ENCODE measurements around the gene JOSD1. TPM values are rescaled to one million over a fixed set of nuclear protein-coding genes. Genes with fewer than 3 reads are reported as not detected.

The JOSD1 gene
- total RNA-seq, 1 experiment from 2014 or later: 55.3 TPM

DNA sequence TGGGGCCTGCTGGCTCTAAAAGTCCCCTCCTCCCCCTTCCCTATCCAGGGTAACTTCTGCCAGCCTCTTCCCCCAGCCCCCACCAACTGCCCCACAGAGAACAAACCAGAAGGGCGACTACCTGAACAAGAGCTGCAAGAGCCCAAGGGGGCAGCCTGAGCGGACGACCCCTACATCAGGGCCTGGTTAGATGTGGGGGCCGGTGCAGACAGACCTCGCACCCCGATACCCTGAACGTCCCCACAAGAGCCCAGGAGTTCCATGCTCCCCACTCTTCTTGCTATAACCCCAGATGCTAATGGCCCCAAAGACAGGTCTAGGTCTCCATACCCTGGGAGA, 34.4 kb upstream of the JOSD1 start:
- H3K36me3 ChIP-seq (ENCODE audit: control insufficient read depth, insufficient read depth, low read length): peaks cover 3% of the 10 kb centered on the region

DNA sequence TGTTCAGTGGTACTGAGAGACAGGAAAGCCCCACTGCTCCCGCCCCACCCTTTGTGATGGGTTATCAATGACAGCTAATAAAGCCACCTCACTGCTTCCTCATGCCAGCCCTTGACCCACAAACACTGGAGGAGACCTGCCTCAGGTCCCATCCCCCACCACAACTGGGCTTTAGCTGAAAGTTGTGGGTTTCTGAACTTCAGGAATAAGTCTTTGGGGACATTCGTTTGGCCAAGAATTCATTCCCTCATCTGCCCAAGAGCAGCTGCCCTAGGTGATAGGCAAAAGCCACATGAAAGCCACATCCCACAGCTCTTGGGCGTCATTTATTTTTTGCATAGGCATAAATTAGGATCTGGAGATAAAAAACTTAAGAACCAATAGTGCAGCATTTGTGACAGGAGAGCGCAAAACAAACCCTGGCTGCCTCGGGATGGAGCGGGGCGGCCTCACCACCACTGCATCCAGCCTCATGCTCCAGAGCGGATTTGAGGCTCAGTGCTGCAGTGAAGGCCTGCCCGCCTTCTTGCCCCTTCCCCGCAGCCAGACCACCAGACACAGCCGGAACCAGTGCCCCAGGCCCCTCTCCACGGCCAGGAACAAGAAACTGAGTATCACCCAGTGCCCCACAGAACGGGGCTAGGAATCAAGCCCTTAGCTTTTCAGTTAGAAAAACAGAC, 33.8 kb upstream of the JOSD1 start:
- Histone ChIP-seq H3K4me1 (no peaks in the 10 kb centered on the region), H3K4me3 (ENCODE audit: low read depth, low read length) (no peak overlapping the region), H3K27me3 (replicated peaks; ENCODE audit: control insufficient read depth, insufficient read depth, low read length) (no peaks in the 10 kb centered on the region), H3K36me3 (ENCODE audit: control insufficient read depth, insufficient read depth, low read length) (peaks cover 3% of the 10 kb centered on the region), H3K9me3 (no peaks in the 10 kb centered on the region)
- Mint-ChIP-seq H3K9me3 (ENCODE audit: unreplicated experiment) (no peaks in the 10 kb centered on the region), H3K27me3 (ENCODE audit: insufficient read depth, unreplicated experiment) (no peaks in the 10 kb centered on the region), H3K27ac (ENCODE audit: unreplicated experiment) (no peak overlapping the region), H3K4me3 (ENCODE audit: unreplicated experiment) (no peak overlapping the region), H3K36me3 (ENCODE audit: insufficient read depth, unreplicated experiment) (peaks cover 73% of the 10 kb centered on the region), H3K4me1 (ENCODE audit: low read depth, unreplicated experiment) (no peaks in the 10 kb centered on the region)
- DNase-seq: no peak
- no TSS peak for BruUV-seq (replicated peaks)
- intact Hi-C loops (cut with micrococcal nuclease; ENCODE audit: unreplicated experiment): no loop called here
- TF ChIP-seq, protein P1, sequence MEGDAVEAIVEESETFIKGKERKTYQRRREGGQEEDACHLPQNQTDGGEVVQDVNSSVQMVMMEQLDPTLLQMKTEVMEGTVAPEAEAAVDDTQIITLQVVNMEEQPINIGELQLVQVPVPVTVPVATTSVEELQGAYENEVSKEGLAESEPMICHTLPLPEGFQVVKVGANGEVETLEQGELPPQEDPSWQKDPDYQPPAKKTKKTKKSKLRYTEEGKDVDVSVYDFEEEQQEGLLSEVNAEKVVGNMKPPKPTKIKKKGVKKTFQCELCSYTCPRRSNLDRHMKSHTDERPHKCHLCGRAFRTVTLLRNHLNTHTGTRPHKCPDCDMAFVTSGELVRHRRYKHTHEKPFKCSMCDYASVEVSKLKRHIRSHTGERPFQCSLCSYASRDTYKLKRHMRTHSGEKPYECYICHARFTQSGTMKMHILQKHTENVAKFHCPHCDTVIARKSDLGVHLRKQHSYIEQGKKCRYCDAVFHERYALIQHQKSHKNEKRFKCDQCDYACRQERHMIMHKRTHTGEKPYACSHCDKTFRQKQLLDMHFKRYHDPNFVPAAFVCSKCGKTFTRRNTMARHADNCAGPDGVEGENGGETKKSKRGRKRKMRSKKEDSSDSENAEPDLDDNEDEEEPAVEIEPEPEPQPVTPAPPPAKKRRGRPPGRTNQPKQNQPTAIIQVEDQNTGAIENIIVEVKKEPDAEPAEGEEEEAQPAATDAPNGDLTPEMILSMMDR (IDR thresholded peaks at IDR 0.05; ENCODE audit: insufficient read depth in 1 of 2, low read depth in 1 of 2, low read length in 1 of 2, severe bottlenecking in 1 of 2, unreplicated experiment in 1 of 2): no peak
- ChIA-PET CTCF (interaction anchor here (0.8 to 2.1 kb wide), 5 partner anchors 9 to 34 kb away, joined by 3 to 7 read pairs (median 4); no protein-coding TSS in a partner anchor), POLR2A (no interaction called here)

More for the DNA sequence above, 34.4 kb upstream of the JOSD1 start:
- TF ChIP-seq, protein P1 (IDR thresholded peaks at IDR 0.05; ENCODE audit: insufficient read depth in 1 of 2, low read depth in 1 of 2, low read length in 1 of 2, severe bottlenecking in 1 of 2, unreplicated experiment in 1 of 2): no peak
- H3K27me3 ChIP-seq (replicated peaks; ENCODE audit: control insufficient read depth, insufficient read depth, low read length): no peaks in the 10 kb centered on the region
- Mint-ChIP-seq H3K27me3 (ENCODE audit: insufficient read depth, unreplicated experiment) (no peaks in the 10 kb centered on the region), H3K27ac (ENCODE audit: unreplicated experiment) (no peak overlapping the region), H3K36me3 (ENCODE audit: insufficient read depth, unreplicated experiment) (peaks cover 78% of the 10 kb centered on the region), H3K4me3 (ENCODE audit: unreplicated experiment) (no peak overlapping the region), H3K4me1 (ENCODE audit: low read depth, unreplicated experiment) (no peaks in the 10 kb centered on the region), H3K9me3 (ENCODE audit: unreplicated experiment) (no peaks in the 10 kb centered on the region)
- ChIA-PET POLR2A (no interaction called here), CTCF (interaction anchor here (1.5 to 2.1 kb wide), 2 partner anchors 8 to 12 kb away, joined by 4 to 5 read pairs; no protein-coding TSS in a partner anchor)
- BruUV-seq (replicated peaks): no TSS peak
- no peak overlapping the region for H3K4me3 ChIP-seq (ENCODE audit: low read depth, low read length)
- H3K9me3 ChIP-seq: no peaks in the 10 kb centered on the region
- H3K4me1 ChIP-seq: no peaks in the 10 kb centered on the region
- intact Hi-C loops (cut with micrococcal nuclease; ENCODE audit: unreplicated experiment): no loop called here
- no peak for DNase-seq

- ChIA-PET POLR2A (interaction anchor here (1.3 kb wide), 1 partner anchor 28 kb away, joined by 3 read pairs; the partner anchor contains the start of gene GTPBP1), CTCF (interaction anchor here (0.6 to 2.1 kb wide), 7 partner anchors 9 to 836 kb away, joined by 3 to 7 read pairs (median 4); no protein-coding TSS in a partner anchor)
- Histone ChIP-seq H3K36me3 (ENCODE audit: control insufficient read depth, insufficient read depth, low read length) (peaks cover 2% of the 10 kb centered on the region; the same call in 1 of the 2 replicates), H3K9me3 (no peaks in the 10 kb centered on the region), H3K4me1 (no peaks in the 10 kb centered on the region), H3K4me3 (ENCODE audit: low read depth, low read length) (no peak overlapping the region), H3K27me3 (replicated peaks; ENCODE audit: control insufficient read depth, insufficient read depth, low read length) (no peaks in the 10 kb centered on the region)
- Mint-ChIP-seq H3K27me3 (ENCODE audit: insufficient read depth, unreplicated experiment) (no peaks in the 10 kb centered on the region), H3K36me3 (ENCODE audit: insufficient read depth, unreplicated experiment) (peaks cover 77% of the 10 kb centered on the region), H3K4me1 (ENCODE audit: low read depth, unreplicated experiment) (no peaks in the 10 kb centered on the region), H3K4me3 (ENCODE audit: unreplicated experiment) (no peak overlapping the region), H3K27ac (ENCODE audit: unreplicated experiment) (peak overlapping the region; percentile 72), H3K9me3 (ENCODE audit: unreplicated experiment) (no peaks in the 10 kb centered on the region)
- intact Hi-C loops (cut with micrococcal nuclease; ENCODE audit: unreplicated experiment): no loop called here
- DNase-seq: no peak
- BruUV-seq (replicated peaks): no TSS peak
- TF ChIP-seq, protein P1 (IDR thresholded peaks at IDR 0.05; ENCODE audit: insufficient read depth in 1 of 2, low read depth in 1 of 2, low read length in 1 of 2, severe bottlenecking in 1 of 2, unreplicated experiment in 1 of 2): no peak
Measured at GRCh38 chr22:38733724-38734381, 33.1 kb upstream of the JOSD1 start.
